ENCODE data around the gene FPR3. TPM values are rescaled to one million over a fixed set of nuclear protein-coding genes. Genes with fewer than 3 reads are reported as not detected.

The FPR3 gene
- total and polyA plus RNA-seq, 10 of the 15 experiments (the other 5 are each of a cell fraction or from before 2014, with no cell fraction given), result not detected

GRCh38 chr19:51800473-51801244, 5.7 kb downstream of the FPR3 start:
- Histone ChIP-seq H3K9ac (ENCODE audit: control insufficient read depth, insufficient read depth, low read length) (no peak overlapping the region), H3K4me1 (ENCODE audit: control insufficient read depth, insufficient read depth, low read length) (no peaks in the 10 kb centered on the region), H2AFZ (ENCODE audit: control insufficient read depth, low read depth, low read length) (no peak overlapping the region), H4K20me1 (ENCODE audit: control insufficient read depth, insufficient read depth) (no peaks in the 10 kb centered on the region), H3K9me3 (replicated peaks; ENCODE audit: control insufficient read depth, insufficient read depth, low read length) (no peaks in the 10 kb centered on the region; the same call in 2 of the 3 replicates), H3K79me2 (ENCODE audit: control insufficient read depth, insufficient read depth, low read length) (no peaks in the 10 kb centered on the region), H3K4me3 (no peak overlapping the region), H3K27ac (ENCODE audit: control insufficient read depth, insufficient read depth) (no peak overlapping the region), H3K4me2 (ENCODE audit: control insufficient read depth, insufficient read depth) (no peak overlapping the region), H3K27me3 (replicated peaks in 1 of 2; ENCODE audit: control insufficient read depth in 2 of 2, insufficient read depth in 2 of 2, low read length in 1 of 2) (no peaks in the 10 kb centered on the region), H3K36me3 (ENCODE audit: control insufficient read depth in 2 of 2, insufficient read depth in 2 of 2, low read length in 1 of 2) (no peaks in the 10 kb centered on the region)
- 43% methylated on average over 7 of the region's 7 CpGs for WGBS (ENCODE audit: insufficient coverage, insufficient replicate concordance, low lambda C conversion rate, missing lambda C conversion rate)
- ATAC-seq (no peak), DNase-seq (ENCODE audit: low read depth, low spot score) (no peak), FAIRE-seq (no peak)
- intact Hi-C loops (cut with micrococcal nuclease; ENCODE audit: unreplicated experiment) (no loop called here), in situ Hi-C loops (cut with MboI) (no loop called here)
- ChIA-PET RAD21 (ENCODE audit: unreplicated experiment) (no interaction called here), SMC1A (ENCODE audit: uncharacterized antibody, unreplicated experiment) (no interaction called here), POLR2A (no interaction called here), CTCF (no interaction called here)
- BruUV-seq (replicated peaks), result no TSS peak
- TF ChIP-seq DPF2 (IDR thresholded peaks at IDR 0.05) (no peak), NBN (IDR thresholded peaks at IDR 0.05) (no peak), MYC (IDR thresholded peaks at IDR 0.05; ENCODE audit: insufficient read depth, insufficient read length, insufficient replicate concordance, low read length, severe bottlenecking) (no peak), PML (IDR thresholded peaks at IDR 0.05; ENCODE audit: low read length) (no peak), EGR1 (IDR thresholded peaks at IDR 0.05; ENCODE audit: borderline replicate concordance in 1 of 2, low read depth in 2 of 2, low read length in 2 of 2) (no peak), ATF7 (IDR thresholded peaks at IDR 0.05; ENCODE audit: low read depth) (no peak), HSF1 (IDR thresholded peaks at IDR 0.05; ENCODE audit: low read depth, low read length) (no peak), ZNF274 (IDR thresholded peaks at IDR 0.05; ENCODE audit: insufficient read depth, insufficient read length) (no peak), BACH1 (IDR thresholded peaks at IDR 0.05; ENCODE audit: borderline replicate concordance) (no peak), IRF4 (IDR thresholded peaks at IDR 0.05; ENCODE audit: low read depth, low read length) (no peak), ZBTB11 (CRISPR knock-in tag; IDR thresholded peaks at IDR 0.05) (no peak), NR2C1 (IDR thresholded peaks at IDR 0.05) (no peak), TCF12 (IDR thresholded peaks at IDR 0.05; ENCODE audit: low read depth, low read length) (no peak), SPI1 (IDR thresholded peaks at IDR 0.05; ENCODE audit: borderline replicate concordance, insufficient read depth, low read depth, low read length) (no peak), ZNF687 (IDR thresholded peaks at IDR 0.05) (no peak)
